HG03103 (cell line): Measurements from ENCODE around the gene MST1R.

ENCODE experiments used
- ATAC-seq: cut with Tn5 transposase; IDR thresholded peaks from one replicate; pipeline ENCODE4 v1.9.1; 2021; ENCODE audit warnings: low read depth; ENCODE audit not compliant: unreplicated experiment

Gene MST1R

GRCh38 chr3:49844464-49845183 lies 59.0 kb downstream of the MST1R start:
- ATAC-seq, result no peak

GRCh38 chr3:49842843-49843517 lies 60.7 kb downstream of the MST1R start:
- ATAC-seq, result no peak

DNA sequence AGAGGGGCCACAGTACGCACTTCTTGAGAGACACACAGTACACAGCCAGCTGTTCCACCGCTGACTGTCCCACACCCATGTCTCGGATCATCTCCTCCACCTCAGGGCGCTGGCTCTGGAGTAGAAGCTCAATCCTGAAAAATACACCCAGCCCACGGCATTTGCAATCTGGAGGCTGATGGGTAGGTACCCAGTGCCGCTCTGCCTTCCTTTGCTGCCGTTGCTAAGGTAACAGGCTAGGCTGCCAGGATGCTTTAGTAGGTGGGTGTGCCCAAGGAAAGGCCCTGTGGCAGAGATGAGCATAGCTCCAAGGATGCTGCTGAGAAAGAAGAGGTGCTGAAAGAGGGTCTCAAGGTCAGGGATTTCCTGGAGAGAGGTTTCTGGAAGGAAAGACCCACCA lies 61.9 kb downstream of the MST1R start:
- no peak for ATAC-seq

GRCh38 chr3:49841126-49841696 lies 62.5 kb downstream of the MST1R start:
- no peak for ATAC-seq

DNA sequence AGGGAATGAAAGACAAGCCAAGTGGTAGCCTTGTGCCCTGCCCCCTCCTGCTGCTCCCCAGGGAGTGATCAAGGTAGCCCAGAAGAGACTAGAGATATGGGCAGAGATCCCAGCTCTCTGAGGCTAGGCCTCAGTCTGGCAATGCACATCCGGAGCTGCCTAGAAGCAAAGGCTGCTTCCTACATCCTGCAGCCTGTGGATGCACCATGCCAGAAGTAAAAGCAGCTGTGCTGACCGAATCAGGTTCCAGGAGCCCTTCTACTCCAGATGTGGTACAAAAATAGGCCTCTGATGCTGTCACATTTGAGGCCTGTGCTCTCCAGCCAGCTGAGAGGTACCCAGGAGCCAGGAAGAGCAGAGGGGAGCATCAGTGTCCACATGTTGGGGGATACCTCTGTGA lies 63.3 kb downstream of the MST1R start:
- ATAC-seq, result no peak

DNA sequence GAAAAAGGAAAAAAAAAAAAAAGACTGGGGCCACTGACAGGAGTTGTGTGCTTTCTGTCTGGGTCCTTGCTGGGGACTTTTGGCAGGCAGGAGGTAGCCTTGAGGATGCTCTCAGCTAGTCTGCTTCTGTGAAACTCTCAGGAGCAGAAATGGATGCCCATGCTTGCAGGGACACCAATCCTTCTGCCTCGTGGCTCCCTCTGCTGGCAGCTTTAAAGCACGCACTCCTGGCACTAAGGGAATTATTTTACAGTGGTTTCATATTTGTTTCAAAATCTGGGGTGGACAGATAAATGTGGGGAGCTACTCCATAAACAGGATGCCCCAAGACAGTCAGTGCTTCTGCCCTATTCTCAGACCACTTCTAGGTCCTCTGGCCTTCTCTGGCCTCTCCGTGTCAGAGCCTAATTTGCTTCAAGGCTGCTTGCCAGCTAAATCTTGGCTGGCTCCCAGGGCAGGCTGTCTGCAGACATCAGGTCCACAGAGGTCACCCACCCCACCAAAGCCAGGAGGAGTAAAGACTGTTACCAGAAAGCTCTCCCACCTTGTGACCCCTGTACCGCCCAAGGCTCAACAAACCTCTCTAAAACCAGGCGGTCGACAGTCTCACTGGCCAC lies 64.4 kb downstream of the MST1R start:
- no peak for ATAC-seq
